GM23338 (cell line): ENCODE results near the gene HK1. TPM values are rescaled to one million over a fixed set of nuclear protein-coding genes. Genes with fewer than 3 reads are reported as not detected.

Experiments
- ATAC-seq: fragments of 200-7000 bp; cut with Tn5 transposase; 3 replicates; pipeline ENCODE4 v1.9.1; 2020
- DNase-seq: peaks from one replicate; pipeline ENCODE4 v3.0.0-alpha.2; 2015; ENCODE audit warnings: low spot score
- H2AFZ ChIP-seq: fragments of 200-600 bp; sonication (generic); 2 replicates; pipeline ENCODE4 v1.8.0; 2016; ENCODE audit warnings: antibody characterized with exemption, mild to moderate bottlenecking, moderate library complexity
- H3F3A ChIP-seq: fragments of 200-600 bp; sonication (generic); replicated peaks from 2 replicates; pipeline ENCODE4 v1.8.0; 2017; ENCODE audit warnings: antibody characterized with exemption, mixed run types, low read depth
- H3K27ac ChIP-seq: fragments of 200-600 bp; sonication (generic); 2 replicates; pipeline ENCODE4 v1.6.1; 2016; ENCODE audit warnings: low read depth
- H3K27me3 ChIP-seq: fragments of 200-600 bp; sonication (generic); 2 replicates; pipeline ENCODE4 v1.8.0; 2016; ENCODE audit warnings: mild to moderate bottlenecking, mixed run types, moderate library complexity; ENCODE audit not compliant: insufficient read depth
- H3K36me3 ChIP-seq: fragments of 200-600 bp; sonication (generic); 2 replicates; pipeline ENCODE4 v1.8.0; 2016; ENCODE audit warnings: mild to moderate bottlenecking; ENCODE audit not compliant: insufficient read depth
- H3K4me1 ChIP-seq: fragments of 200-600 bp; sonication (generic); 2 replicates; pipeline ENCODE4 v1.8.0; 2016; ENCODE audit warnings: mild to moderate bottlenecking, moderate library complexity; ENCODE audit not compliant: insufficient read depth
- H3K4me2 ChIP-seq: fragments of 200-600 bp; sonication (generic); 2 replicates; pipeline ENCODE4 v1.7.1; 2017; ENCODE audit warnings: mixed run types
- H3K4me3 ChIP-seq: fragments of 200-600 bp; sonication (generic); 2 replicates; pipeline ENCODE4 v1.6.1; 2016; ENCODE audit warnings: mixed run types
- H3K79me2 ChIP-seq: fragments of 200-600 bp; sonication (generic); replicated peaks from 2 replicates; pipeline ENCODE4 v1.8.0; 2017; ENCODE audit warnings: mild to moderate bottlenecking; ENCODE audit not compliant: insufficient read depth
- H3K9me2 ChIP-seq: fragments of 200-600 bp; sonication (generic); 2 replicates; pipeline ENCODE4 v1.8.0; 2017; ENCODE audit not compliant: insufficient read depth
- H4K20me1 ChIP-seq: fragments of 200-600 bp; sonication (generic); replicated peaks from 2 replicates; pipeline ENCODE4 v1.8.0; 2017; ENCODE audit warnings: mild to moderate bottlenecking; ENCODE audit not compliant: insufficient read depth
- H3K27ac Mint-ChIP-seq: 2 replicates; pipeline ENCODE4 v1.8.0; 2020; ENCODE audit warnings: inconsistent platforms, mild to moderate bottlenecking, moderate library complexity, mixed read lengths
- H3K27me3 Mint-ChIP-seq: 3 replicates; pipeline ENCODE4 v1.8.0; 2022; ENCODE audit warnings: low read depth, mild to moderate bottlenecking, moderate library complexity, mixed read lengths, inconsistent platforms; ENCODE audit not compliant: insufficient read depth, poor library complexity
- H3K36me3 Mint-ChIP-seq: 3 replicates; pipeline ENCODE4 v1.8.0; 2021; ENCODE audit warnings: low read depth, mild to moderate bottlenecking, inconsistent platforms, moderate library complexity, mixed read lengths
- H3K4me1 Mint-ChIP-seq: 3 replicates; pipeline ENCODE4 v1.8.0; 2020; ENCODE audit warnings: mild to moderate bottlenecking, inconsistent platforms, mixed read lengths
- H3K4me3 Mint-ChIP-seq: 3 replicates; pipeline ENCODE4 v1.8.0; 2021; ENCODE audit warnings: moderate library complexity, mild to moderate bottlenecking, inconsistent platforms, mixed read lengths
- H3K9me3 Mint-ChIP-seq: 3 replicates; pipeline ENCODE4 v1.8.0; 2020; ENCODE audit warnings: moderate library complexity, mild to moderate bottlenecking, inconsistent platforms, mixed read lengths
- CTCF ChIP-seq, 2 experiments: fragments of 200-600 bp in 1 of 2; sonication (generic) in 1 of 2; conservative IDR thresholded peaks; 2 replicates each; pipeline versions ENCODE4 v1.5.1 to v1.6.1; 2016 to 2017; ENCODE audit warnings: antibody characterized with exemption in 2 of 2, low read depth in 2 of 2, mild to moderate bottlenecking in 2 of 2, moderate library complexity in 1 of 2
- EZH2 ChIP-seq: fragments of 200-600 bp; sonication (generic); IDR thresholded peaks from one replicate; pipeline ENCODE4 v1.8.0; 2017; ENCODE audit warnings: antibody characterized with exemption, mild to moderate bottlenecking, low read depth; ENCODE audit not compliant: unreplicated experiment
- EZH2phosphoT487 ChIP-seq: fragments of 200-600 bp; sonication (generic); IDR thresholded peaks from one replicate; pipeline ENCODE4 v1.8.1; 2018; ENCODE audit warnings: antibody characterized with exemption; ENCODE audit not compliant: unreplicated experiment
- JUNB ChIP-seq: IDR thresholded peaks from one replicate; pipeline ENCODE4 v1.6.1; 2016; ENCODE audit warnings: antibody characterized with exemption; ENCODE audit not compliant: unreplicated experiment
- NANOG ChIP-seq: IDR thresholded peaks from 2 replicates; pipeline ENCODE4 v1.6.1; 2016; ENCODE audit warnings: antibody characterized with exemption, borderline replicate concordance
- POLR2AphosphoS5 ChIP-seq: IDR thresholded peaks from 2 replicates; pipeline ENCODE4 v1.6.1; 2016; ENCODE audit warnings: antibody characterized with exemption, low read depth
- REST ChIP-seq: IDR thresholded peaks from one replicate; pipeline ENCODE4 v1.6.1; 2018; ENCODE audit warnings: antibody characterized with exemption; ENCODE audit not compliant: unreplicated experiment
- ZNF114 ChIP-seq: fragments of 250-450 bp; sonication (Bioruptor Pico); IDR thresholded peaks from 2 replicates; pipeline ENCODE4 v1.5.0; 2020; ENCODE audit warnings: mild to moderate bottlenecking, moderate library complexity
- ZNF462 ChIP-seq: fragments of 250-450 bp; sonication (Bioruptor Pico); IDR thresholded peaks from 2 replicates; pipeline ENCODE4 v1.5.0; 2020; ENCODE audit warnings: mild to moderate bottlenecking, moderate library complexity
- polyA plus RNA-seq: library from polyadenylated mRNA; unstranded; fragments of >200 nt; fragmentation: Nextera tagmentation; extraction: Ambion mirVana; gene quantifications from 2 replicates; pipeline ENCODE4 v1.2.1, GENCODE V29; 2016
- total RNA-seq: library from RNA; depleted of rRNA; stranded (reverse); fragments of >200 nt; shearing (Covaris generic); gene quantifications from 2 replicates; pipeline ENCODE4 v1.2.3, GENCODE V29; 2014

The HK1 gene
- total and polyA plus RNA-seq, 2 experiments from 2014 or later, result 76.6 to 229 TPM

- H3K27me3 Mint-ChIP-seq, result peaks cover 19% of the 10 kb centered on the region
- Histone ChIP-seq H3K27me3 (no peaks in the 10 kb centered on the region), H3K79me2 (peaks cover 10% of the 10 kb centered on the region; the same call in 1 of the 2 replicates), H3K4me1 (peaks cover 35% of the 10 kb centered on the region), H3F3A (peaks cover 39% of the 10 kb centered on the region), H3K4me2 (peak overlapping the region; percentile 60), H3K4me3 (no peak overlapping the region), H3K36me3 (peaks cover 64% of the 10 kb centered on the region), H3K9me2 (no peaks in the 10 kb centered on the region), H2AFZ (no peak overlapping the region), H4K20me1 (peaks cover 3% of the 10 kb centered on the region; the same call in 1 of the 2 replicates), H3K27ac (peak overlapping the region; percentile 95)
- H3K4me3 Mint-ChIP-seq, result no peak overlapping the region
- DNase-seq (peak; percentile 85), ATAC-seq (peak; percentile 83)
- peaks cover 3% of the 10 kb centered on the region; the same call in 1 of the 3 replicates for H3K9me3 Mint-ChIP-seq
- peak overlapping the region; percentile 40 for H3K27ac Mint-ChIP-seq
- TF ChIP-seq REST (no peak), ZNF114 (CRISPR knock-in tag) (no peak), EZH2 (no peak), POLR2AphosphoS5 (no peak), NANOG (no peak), ZNF462 (no peak), CTCF (conservative IDR thresholded peaks at IDR 0.05; ENCODE audit: low read depth in 2 of 2) (no peak), EZH2phosphoT487 (no peak), JUNB (no peak)
- H3K4me1 Mint-ChIP-seq, result peaks cover 36% of the 10 kb centered on the region
- peaks cover 82% of the 10 kb centered on the region for H3K36me3 Mint-ChIP-seq
Observed at GRCh38 chr10:69389827-69390490, 111.7 kb downstream of the HK1 start.
